H7 (cell line): Measurements from ENCODE around the gene PARM1. TPM values are rescaled to one million over a fixed set of nuclear protein-coding genes. Genes with fewer than 3 reads are reported as not detected.

ENCODE experiments used
- DNase-seq: peaks from one replicate; pipeline ENCODE4 v3.0.0; 2012
- H3K27me3 ChIP-seq: 2 replicates; pipeline ENCODE4 v1.6.0; 2011; ENCODE audit warnings: mild to moderate bottlenecking, low read length; ENCODE audit not compliant: control insufficient read depth, insufficient read depth
- H3K36me3 ChIP-seq: replicated peaks from 2 replicates; pipeline ENCODE4 v1.5.1; 2011; ENCODE audit warnings: low read length; ENCODE audit not compliant: control insufficient read depth, insufficient read depth
- H3K4me3 ChIP-seq: 2 replicates; pipeline ENCODE4 v1.5.1; 2011; ENCODE audit warnings: low read depth, mild to moderate bottlenecking, control low read depth, low read length, moderate library complexity; ENCODE audit not compliant: insufficient read depth
- total RNA-seq: library from RNA; depleted of rRNA; stranded (reverse); fragments of >200 nt; shearing (Covaris generic); gene quantifications from 2 replicates; pipeline ENCODE4 v1.2.3, GENCODE V29; 2014

PARM1 gene
- total RNA-seq, 1 experiment from 2014 or later = 2.5 TPM

DNA sequence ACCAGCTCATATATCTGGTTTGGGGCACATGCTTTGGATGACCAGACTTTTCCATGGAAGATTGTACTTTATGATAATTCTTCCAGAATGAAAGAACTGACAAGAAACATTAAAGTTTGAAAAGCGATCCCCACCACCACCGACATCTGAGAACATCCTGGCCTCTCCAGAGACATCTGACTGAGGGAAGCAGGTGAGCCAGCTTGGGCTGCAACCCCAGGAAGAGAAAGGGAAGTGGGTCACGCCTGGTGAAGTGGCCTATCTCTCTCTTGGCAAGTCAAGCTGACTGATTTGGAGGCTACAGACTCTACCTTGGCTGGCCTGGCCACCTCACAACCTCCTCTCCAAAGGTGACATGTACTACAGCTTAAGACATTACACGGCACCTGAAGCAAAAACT, 20.7 kb downstream of the PARM1 start:
- Histone ChIP-seq H3K36me3 (no peaks in the 10 kb centered on the region), H3K4me3 (no peak overlapping the region), H3K27me3 (no peaks in the 10 kb centered on the region)
- no peak for DNase-seq

DNA sequence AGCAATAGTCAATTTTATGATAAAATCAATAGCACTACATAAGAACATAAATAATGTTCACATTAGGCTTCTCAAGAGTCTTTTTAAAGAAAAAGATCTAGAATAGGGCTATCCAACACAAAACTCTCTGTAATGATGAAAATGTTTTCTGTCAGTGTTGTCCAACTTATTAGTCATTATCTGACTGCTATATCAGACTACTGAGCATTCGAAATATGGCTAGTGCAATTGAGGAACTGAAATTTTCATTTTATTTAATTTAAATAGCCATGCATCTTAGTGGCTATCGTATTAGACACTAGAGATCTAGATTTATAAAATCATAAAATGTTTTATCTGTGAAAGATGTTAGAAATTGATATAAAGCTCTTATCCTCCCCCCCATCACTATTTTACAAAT, 26.0 kb downstream of the PARM1 start:
- Histone ChIP-seq H3K4me3 (no peak overlapping the region), H3K27me3 (no peaks in the 10 kb centered on the region), H3K36me3 (no peaks in the 10 kb centered on the region)
- no peak for DNase-seq

DNA sequence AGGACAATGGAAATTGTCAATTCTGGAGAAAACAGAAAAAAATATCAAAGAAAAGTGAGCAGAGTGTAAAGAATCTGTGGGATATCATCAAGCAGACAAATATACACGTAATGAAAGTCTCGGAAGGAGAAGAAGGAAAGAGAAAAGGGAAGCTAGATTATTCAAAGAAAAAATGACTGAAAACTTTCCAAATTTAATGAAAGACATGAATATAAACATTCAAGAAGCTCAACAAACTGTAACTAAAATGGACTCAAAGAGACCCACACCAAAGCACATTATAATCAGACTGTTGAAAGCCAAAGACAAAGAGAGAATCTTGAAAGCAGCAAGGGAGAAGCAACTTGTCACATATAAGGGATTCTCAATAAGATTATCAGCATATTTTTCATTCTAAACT, 28.3 kb downstream of the PARM1 start:
- Histone ChIP-seq H3K36me3 (no peaks in the 10 kb centered on the region), H3K27me3 (no peaks in the 10 kb centered on the region), H3K4me3 (no peak overlapping the region)
- DNase-seq = no peak

DNA sequence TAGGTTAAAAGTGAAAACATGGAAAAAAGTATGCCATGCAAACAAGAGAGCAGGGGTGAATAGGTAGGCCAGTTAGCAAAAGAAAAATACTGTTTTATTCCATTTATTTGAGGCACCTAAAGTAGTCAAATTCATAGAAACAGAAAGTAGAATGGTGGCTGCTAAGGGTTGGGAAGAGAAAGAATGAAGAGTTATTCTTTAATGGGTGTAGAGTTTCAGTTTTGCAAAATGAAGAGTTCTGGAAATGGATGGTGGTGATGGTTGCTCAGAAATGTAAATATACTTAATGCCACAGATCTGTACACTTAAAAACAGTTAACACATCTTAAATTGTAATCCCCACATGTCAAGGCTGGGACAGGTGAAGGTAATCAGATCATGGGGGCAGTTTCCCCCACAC, 29.7 kb downstream of the PARM1 start:
- Histone ChIP-seq H3K4me3 (no peak overlapping the region), H3K36me3 (no peaks in the 10 kb centered on the region), H3K27me3 (no peaks in the 10 kb centered on the region)
- no peak for DNase-seq

DNA sequence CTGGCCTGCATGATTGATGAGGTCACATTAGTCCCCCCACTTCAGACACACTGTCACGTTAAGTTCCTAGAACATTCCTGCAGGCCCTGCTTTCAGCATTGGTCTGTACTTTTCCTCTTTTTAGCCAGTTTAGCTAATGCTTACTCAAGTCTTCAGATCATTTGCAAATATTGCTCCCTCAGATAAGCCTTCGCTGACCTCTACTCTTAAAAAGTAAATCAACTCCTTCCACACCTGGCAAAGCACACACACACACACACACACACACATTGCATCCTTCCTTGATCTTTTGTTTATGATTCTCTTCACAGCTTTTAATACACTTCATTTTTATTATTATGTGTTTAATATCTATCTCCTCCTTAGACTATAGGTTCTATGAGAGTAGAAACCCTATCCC, 31.4 kb downstream of the PARM1 start:
- Histone ChIP-seq H3K4me3 (no peak overlapping the region), H3K36me3 (no peaks in the 10 kb centered on the region), H3K27me3 (no peaks in the 10 kb centered on the region)
- no peak for DNase-seq

DNA sequence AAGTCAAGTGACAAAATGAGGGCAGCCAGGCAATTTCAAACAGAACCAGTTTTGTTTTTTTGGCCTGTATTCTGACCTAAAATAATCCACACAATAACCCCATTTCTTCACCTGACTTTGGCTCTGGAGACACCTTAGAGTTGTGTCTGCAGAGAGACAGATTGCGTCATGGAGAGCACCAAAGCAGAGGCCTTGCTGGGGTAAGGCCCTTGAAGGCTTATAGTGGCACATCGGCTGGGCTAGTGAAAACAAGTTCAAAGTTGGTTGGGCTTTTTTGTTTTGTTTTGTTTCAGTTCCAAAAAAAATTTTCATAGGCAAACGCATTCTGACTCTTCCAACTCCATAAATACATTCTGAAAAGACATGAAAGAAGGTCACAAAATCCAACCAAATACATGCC, 34.4 kb downstream of the PARM1 start:
- no peak for DNase-seq
- Histone ChIP-seq H3K36me3 (no peaks in the 10 kb centered on the region), H3K27me3 (no peaks in the 10 kb centered on the region), H3K4me3 (no peak overlapping the region)

DNA sequence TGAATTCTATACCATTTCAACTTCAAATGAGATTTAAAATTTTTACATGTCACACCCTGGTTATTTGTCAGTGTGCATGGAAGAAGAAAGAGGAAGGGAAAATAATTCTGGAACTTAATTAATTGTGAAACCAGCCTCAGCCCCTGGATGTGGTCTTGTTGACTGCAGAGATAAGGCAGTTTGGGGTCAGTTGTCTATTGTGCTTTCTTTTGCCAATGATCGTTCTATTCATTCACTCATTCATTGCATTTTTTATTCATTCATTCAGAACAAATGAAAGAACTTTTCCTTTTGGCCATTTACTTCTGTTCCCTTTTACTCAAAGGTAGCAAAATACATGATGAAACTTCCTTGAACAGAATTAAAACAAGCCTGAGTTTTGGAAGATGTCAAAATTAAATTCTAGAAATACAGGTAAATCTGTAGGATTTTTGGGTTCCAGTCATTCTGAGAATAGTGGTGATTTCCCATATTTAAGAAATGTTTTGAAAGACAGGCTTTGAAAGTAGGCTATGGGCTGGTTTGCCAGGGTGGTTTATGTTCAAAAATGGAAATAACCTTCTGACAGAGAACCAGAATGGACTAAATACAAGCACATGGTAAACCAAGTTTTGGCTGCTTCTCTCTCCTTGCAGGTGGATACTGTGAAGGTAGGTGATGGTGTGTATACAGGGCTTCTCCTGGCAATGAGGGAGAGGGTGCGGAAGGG, 35.7 kb downstream of the PARM1 start:
- no peaks in the 10 kb centered on the region for H3K27me3 ChIP-seq
- no peak for DNase-seq
- no peaks in the 10 kb centered on the region for H3K36me3 ChIP-seq
- no peak overlapping the region for H3K4me3 ChIP-seq

DNA sequence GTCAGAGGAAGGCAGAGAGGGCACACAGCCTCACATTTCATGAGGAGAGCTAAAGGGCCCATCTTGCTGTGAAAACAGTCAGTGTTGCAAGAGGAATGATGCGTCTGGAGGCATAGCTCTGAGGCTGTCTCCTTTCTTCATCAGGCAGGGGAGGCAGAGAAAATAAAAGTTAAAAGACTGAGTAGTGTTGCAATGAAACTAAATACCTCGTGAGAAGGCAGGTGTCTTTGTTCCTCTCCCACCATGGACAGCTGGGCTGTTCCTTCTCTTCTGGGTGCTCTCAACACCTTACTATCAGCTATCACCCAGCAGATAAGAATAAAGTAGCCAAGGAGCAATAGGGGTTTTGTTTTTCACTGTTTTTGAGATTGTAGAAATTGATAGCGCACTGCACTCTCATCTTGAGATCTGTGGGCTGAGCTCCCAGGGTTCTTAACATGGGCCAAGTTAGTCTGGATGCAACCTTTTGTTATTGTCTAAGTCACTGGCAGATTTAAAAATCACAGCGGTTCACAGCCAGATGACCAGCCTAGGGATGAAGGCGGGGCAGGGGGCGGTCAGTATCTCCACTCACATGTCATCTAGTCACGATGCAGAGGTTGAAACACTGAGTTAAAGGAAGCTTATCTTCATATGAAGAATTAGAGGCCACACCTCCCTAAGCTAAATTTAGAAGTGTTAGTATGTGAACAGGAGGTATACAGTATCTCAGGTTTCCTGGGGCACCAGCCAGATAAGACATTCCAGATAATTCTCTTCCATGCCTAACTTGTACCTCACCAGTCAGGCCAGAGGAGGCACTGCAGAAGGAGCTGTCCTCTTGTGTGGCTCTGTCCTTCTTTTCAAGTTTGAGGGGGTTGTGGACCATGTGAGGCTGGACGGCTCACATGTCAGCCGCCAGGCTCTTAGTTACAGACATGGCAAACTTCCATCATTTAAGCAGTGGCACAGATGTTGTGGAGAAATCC, 36.9 kb downstream of the PARM1 start:
- H3K27me3 ChIP-seq = no peaks in the 10 kb centered on the region
- DNase-seq = peak; percentile 19
- no peak overlapping the region for H3K4me3 ChIP-seq
- H3K36me3 ChIP-seq = no peaks in the 10 kb centered on the region

DNA sequence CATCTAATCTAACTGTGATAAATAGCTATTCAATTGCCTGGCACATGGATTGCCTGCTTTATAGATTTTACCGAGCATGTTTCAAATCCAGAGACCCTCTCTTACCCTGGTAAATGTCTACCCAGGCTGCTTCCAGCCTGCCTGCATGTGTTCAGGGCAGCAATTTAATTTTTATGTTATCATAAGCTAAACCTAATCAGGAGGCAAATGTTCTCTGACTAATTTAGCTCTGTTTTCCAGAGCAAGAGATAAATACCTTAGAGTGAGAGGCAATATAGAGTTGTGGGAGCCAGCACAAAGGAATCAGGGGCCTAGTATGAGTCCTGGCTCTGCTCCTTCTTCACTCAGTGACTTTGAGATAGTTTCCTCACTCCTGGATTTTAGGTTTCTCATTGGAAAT, 37.7 kb downstream of the PARM1 start:
- no peak for DNase-seq
- no peak overlapping the region for H3K4me3 ChIP-seq
- H3K36me3 ChIP-seq = no peaks in the 10 kb centered on the region
- H3K27me3 ChIP-seq = no peaks in the 10 kb centered on the region

DNA sequence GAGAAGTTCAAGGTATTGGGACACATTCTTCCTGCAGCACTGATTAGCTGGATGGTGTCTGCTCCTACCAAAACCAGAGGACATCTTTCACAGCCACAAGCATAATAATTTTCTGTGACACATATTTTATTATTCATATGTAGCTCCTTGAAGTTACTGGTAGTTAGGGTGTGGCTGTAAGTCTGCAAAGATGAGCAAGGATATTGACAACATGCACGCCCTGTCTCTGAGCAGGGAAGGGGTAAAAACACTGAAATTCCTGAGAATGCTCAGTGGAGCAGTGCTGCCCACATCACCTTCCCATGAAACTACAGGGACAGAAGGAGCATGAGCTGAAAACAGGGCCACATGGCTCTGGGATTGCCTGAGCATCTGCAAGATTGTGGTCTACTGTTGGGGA, 38.9 kb downstream of the PARM1 start:
- H3K4me3 ChIP-seq = no peak overlapping the region
- H3K36me3 ChIP-seq = no peaks in the 10 kb centered on the region
- no peak for DNase-seq
- no peaks in the 10 kb centered on the region for H3K27me3 ChIP-seq

DNA sequence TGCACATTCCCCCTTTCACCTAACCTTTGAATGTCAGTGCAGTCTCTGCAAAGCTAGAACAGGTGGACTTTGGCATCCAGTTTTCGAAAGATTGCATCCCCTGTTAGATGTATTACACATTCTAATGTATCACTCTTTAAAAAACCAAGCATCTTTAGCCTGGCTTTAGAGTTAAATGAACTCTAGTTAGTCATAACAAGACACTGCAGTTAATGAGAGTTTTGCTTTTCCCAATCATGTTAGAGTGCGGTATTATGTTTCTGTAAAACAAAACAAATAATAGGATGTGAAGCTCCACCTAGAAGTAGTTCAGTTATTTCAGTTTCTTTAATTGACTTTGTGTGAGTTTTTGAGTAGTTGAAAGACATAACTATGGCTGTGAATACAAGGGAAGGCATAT, 42.2 kb downstream of the PARM1 start:
- DNase-seq = no peak
- Histone ChIP-seq H3K4me3 (no peak overlapping the region), H3K27me3 (no peaks in the 10 kb centered on the region), H3K36me3 (no peaks in the 10 kb centered on the region)

DNA sequence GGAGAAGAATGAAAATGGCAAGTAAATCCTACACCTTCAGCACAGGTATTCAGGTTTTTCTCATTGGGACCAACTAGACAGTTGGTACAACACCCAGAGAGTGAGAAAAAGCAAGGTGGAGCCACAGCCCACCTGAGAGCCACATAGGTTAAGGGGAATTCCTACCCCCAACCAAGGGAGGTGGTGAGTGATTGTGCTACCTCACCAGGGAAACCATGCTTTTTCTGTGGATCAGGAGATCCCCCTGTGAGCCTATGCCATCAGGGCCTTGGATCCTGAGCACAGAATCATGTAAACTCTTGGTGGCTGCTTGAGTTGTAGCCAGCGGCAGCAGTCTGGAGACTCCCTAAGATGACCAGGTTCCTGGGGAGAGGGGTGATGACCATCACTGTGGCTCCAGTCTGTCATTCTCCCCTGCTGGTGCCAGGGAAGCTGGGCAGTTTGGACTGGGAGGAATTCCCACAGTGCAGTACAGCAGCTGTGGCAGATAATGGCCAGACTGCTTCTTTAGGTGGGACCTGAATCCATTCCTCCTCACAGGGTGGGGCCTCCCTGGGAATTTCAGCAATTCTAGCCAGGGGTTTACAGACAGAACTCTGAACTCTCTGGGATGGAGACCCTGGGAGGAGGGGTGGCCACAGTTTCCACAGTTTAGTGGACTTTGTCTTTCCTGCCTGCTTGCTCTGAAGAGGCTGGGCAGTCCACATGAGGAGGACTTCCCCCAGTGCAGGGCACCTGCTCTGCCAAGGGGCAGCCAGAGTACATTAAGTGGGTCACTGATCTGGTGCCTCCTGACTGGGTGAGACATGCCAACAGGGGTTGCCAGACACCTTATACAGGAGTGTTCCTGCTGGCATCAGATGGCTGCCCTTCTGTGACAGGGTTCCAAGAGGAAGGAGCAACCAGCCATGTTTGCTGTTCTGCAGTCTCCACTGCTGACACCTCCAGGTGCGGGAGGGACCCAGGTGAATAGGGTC, 43.2 kb downstream of the PARM1 start:
- Histone ChIP-seq H3K36me3 (no peaks in the 10 kb centered on the region), H3K4me3 (no peak overlapping the region), H3K27me3 (no peaks in the 10 kb centered on the region)
- no peak for DNase-seq

DNA sequence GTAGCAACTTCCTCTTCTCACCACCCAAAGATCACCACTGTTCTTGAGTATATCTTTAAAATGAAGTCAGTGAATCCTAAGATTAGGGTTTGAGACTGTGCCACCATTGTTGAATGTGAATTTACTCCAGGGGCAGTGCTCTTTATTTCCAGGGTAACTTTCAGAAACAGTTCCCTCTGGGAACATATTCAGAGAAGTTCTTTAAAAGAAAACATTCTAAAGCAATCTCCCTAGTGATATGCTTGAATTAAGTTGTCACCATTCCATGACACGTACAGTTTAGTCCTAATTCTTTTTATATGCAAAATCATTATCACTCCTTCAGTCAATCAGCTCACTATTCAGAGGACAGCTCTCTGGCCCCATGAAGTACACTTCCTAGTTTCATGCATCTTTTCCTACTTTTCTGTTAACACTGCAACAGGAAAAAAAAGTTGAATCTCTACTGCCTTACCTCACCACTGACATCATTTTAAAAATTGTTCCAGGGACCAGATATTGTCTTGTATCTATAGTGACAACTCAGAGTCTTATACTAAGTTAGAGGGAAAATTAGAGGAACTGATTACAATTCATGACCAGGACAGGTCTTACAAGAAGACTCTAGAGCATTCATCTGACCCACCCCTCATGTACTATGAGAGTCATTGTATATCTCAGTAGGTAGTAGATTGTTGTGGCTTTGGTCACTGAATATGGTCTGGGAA, 49.8 kb downstream of the PARM1 start:
- no peaks in the 10 kb centered on the region for H3K27me3 ChIP-seq
- H3K4me3 ChIP-seq = no peak overlapping the region
- DNase-seq = no peak
- no peaks in the 10 kb centered on the region for H3K36me3 ChIP-seq

DNA sequence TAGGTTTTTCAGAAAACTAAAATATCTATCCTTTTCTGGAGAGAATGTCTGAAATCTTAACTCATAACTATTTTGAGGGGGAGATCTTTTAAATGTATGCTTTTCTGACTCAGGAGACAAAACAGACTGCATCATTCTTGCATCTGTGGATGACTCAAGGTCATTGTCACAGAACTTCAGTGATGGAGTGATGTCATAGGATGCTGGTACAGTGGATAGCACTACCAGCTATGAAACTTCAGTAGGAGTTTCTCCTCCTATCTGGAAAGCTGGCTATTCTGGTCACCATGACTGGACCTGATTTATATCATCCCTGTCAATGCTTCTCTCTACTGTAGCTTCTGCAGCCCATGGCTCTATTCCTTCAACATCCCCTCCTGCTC, 50.3 kb downstream of the PARM1 start:
- H3K36me3 ChIP-seq = no peaks in the 10 kb centered on the region
- H3K4me3 ChIP-seq = no peak overlapping the region
- H3K27me3 ChIP-seq = no peaks in the 10 kb centered on the region
- no peak for DNase-seq
